Measurements from ENCODE around the gene MYOM3.

MYOM3 gene

DNA sequence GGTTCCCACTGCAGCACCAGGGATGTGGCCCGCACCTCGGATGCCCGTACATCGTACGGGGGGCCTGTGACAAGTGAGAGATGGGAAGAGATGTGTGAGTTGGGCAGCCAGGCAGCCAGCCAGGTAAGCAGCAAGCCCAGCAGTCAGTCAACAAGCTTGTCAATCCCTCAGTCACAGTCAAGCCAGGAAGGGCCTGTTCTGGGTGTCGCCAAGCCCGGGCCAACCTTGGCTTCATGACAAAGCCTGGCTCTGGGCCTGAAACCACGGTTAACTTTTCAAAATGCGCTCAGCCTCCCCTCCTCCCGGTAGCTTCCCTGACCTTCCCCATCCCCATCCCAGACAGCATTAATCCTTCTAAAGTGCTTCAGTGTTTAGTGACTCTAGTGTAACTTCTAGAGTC is 31.8 kb downstream of the MYOM3 start:
- WGBS (ENCODE audit: extremely low coverage, insufficient coverage, insufficient read length): no CpG with 5 or more reads among the region's 10 CpGs
- H3K79me2 ChIP-seq (ENCODE audit: control insufficient read depth, insufficient read depth, low read length, poor library complexity): no peaks in the 10 kb centered on the region
- H2BK120ac ChIP-seq (ENCODE audit: insufficient read depth, low read length, poor library complexity): no peak overlapping the region
- no peak overlapping the region for H2BK12ac ChIP-seq (ENCODE audit: low read length)
- no peak overlapping the region for H2BK5ac ChIP-seq (ENCODE audit: low read depth, low read length, poor library complexity)
- H3K4me1 ChIP-seq (ENCODE audit: control insufficient read depth in 1 of 2, insufficient read depth in 2 of 2, low read length in 2 of 2): peaks cover 0 to 6% of the 10 kb centered on the region in 2 experiments
- no peak overlapping the region for H4K8ac ChIP-seq (ENCODE audit: low read depth, low read length)
- H3K14ac ChIP-seq (ENCODE audit: low read length): no peak overlapping the region
- no peak overlapping the region for H2AK5ac ChIP-seq (ENCODE audit: low read length)
- no peak for DNase-seq
- no peaks in the 10 kb centered on the region for H3K36me3 ChIP-seq (ENCODE audit: control insufficient read depth in 1 of 2, insufficient read depth in 2 of 2, low read length in 2 of 2)
- no peak overlapping the region for H3K18ac ChIP-seq (ENCODE audit: low read length)
- no peak overlapping the region for H4K91ac ChIP-seq (ENCODE audit: low read depth, low read length)
- H3K9me3 ChIP-seq (ENCODE audit: insufficient read depth, low read depth, low read length): no peaks in the 10 kb centered on the region
- no peaks in the 10 kb centered on the region for H3K27me3 ChIP-seq (ENCODE audit: insufficient read depth, low read length)
- H3K79me1 ChIP-seq (ENCODE audit: low read length): no peaks in the 10 kb centered on the region
- no peak overlapping the region for H3K9ac ChIP-seq (ENCODE audit: low read length)
- no peak overlapping the region for H3K27ac ChIP-seq (ENCODE audit: low read depth, low read length)
- no peak overlapping the region for H3K4me3 ChIP-seq (ENCODE audit: low read depth, low read length)
- no peak overlapping the region for H2AFZ ChIP-seq (ENCODE audit: insufficient read depth, low read length, poor library complexity)
- H3K4me2 ChIP-seq (ENCODE audit: low read length): no peak overlapping the region
- H3K4ac ChIP-seq (ENCODE audit: low read depth, low read length): no peak overlapping the region
- no peak overlapping the region for H3K23ac ChIP-seq (ENCODE audit: low read length)
- H4K12ac ChIP-seq (ENCODE audit: low read depth, low read length): no peak overlapping the region

DNA sequence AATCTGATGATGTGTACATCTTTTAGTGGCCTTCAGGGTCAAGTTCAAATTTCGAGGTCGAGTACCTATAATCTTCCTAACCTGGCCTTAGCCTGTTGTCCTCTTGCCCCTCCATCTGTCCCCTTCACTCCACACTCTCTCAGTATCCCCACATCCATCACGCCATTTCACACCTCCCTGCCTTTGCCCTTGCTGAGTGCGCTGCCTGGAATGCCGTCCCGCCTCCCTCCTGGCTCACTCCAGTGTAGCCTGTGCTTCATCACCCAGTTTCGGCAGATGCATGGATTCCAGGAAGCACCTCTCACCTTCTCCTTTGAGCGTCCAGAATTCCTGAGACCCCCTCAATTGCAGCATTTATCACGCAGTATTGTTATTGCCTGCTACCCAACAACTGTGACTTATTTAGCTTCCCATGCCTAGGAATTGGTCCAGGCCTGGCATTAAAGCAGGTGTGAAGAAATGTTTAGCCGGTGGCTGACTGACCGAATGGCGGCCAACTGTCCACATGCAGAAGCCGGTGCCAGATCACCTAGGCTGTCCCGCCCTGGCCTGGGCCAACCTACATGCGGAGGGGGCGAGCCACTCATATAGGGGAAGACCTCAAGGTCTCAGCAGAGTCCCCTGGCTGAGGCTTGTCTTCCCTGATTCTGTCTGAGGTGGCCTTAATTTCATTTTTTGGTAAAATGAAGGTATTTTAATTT is 34.5 kb downstream of the MYOM3 start:
- H3K4me2 ChIP-seq (ENCODE audit: low read length): peak overlapping the region; percentile 26
- H3K23ac ChIP-seq (ENCODE audit: low read length): no peak overlapping the region
- H3K27ac ChIP-seq (ENCODE audit: low read depth, low read length): no peak overlapping the region
- H4K12ac ChIP-seq (ENCODE audit: low read depth, low read length): no peak overlapping the region
- H2BK120ac ChIP-seq (ENCODE audit: insufficient read depth, low read length, poor library complexity): no peak overlapping the region
- no peak overlapping the region for H4K91ac ChIP-seq (ENCODE audit: low read depth, low read length)
- DNase-seq: no peak
- H3K9ac ChIP-seq (ENCODE audit: low read length): no peak overlapping the region
- H3K18ac ChIP-seq (ENCODE audit: low read length): no peak overlapping the region
- H3K4me1 ChIP-seq (ENCODE audit: control insufficient read depth in 1 of 2, insufficient read depth in 2 of 2, low read length in 2 of 2): peaks cover 0 to 6% of the 10 kb centered on the region in 2 experiments
- no peak overlapping the region for H2AFZ ChIP-seq (ENCODE audit: insufficient read depth, low read length, poor library complexity)
- H3K36me3 ChIP-seq (ENCODE audit: control insufficient read depth in 1 of 2, insufficient read depth in 2 of 2, low read length in 2 of 2): no peaks in the 10 kb centered on the region
- H3K4ac ChIP-seq (ENCODE audit: low read depth, low read length): no peak overlapping the region
- H3K9me3 ChIP-seq (ENCODE audit: insufficient read depth, low read depth, low read length): peaks cover 2% of the 10 kb centered on the region
- no peak overlapping the region for H2BK5ac ChIP-seq (ENCODE audit: low read depth, low read length, poor library complexity)
- H3K4me3 ChIP-seq (ENCODE audit: low read depth, low read length): peak overlapping the region; percentile 23
- H3K14ac ChIP-seq (ENCODE audit: low read length): no peak overlapping the region
- no CpG with 5 or more reads among the region's 16 CpGs for WGBS (ENCODE audit: extremely low coverage, insufficient coverage, insufficient read length)
- no peaks in the 10 kb centered on the region for H3K79me1 ChIP-seq (ENCODE audit: low read length)
- no peaks in the 10 kb centered on the region for H3K79me2 ChIP-seq (ENCODE audit: control insufficient read depth, insufficient read depth, low read length, poor library complexity)
- H3K27me3 ChIP-seq (ENCODE audit: insufficient read depth, low read length): no peaks in the 10 kb centered on the region
- no peak overlapping the region for H4K8ac ChIP-seq (ENCODE audit: low read depth, low read length)
- H2BK12ac ChIP-seq (ENCODE audit: low read length): no peak overlapping the region
- no peak overlapping the region for H2AK5ac ChIP-seq (ENCODE audit: low read length)

DNA sequence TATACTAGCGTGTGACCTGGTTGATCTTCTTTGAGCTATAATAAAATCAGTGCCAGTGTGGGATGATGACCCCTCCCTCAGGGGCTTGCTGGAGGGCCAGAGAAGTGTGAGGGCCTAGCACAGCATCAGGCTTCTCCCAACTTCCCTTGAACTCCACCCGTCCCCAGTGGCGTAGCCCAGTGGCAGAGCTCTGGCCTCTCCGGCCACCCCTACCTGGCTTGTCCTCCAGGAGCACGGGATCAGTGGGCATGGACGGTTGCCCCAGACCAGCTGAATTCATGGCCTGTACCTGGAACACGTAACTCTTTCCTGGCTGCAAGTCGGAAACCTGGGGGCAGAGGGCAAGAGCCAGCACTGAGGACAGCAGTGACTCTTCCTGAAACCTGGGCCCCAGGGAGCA is 36.0 kb downstream of the MYOM3 start:
- Histone ChIP-seq H3K18ac (ENCODE audit: low read length) (no peak overlapping the region), H2BK5ac (ENCODE audit: low read depth, low read length, poor library complexity) (no peak overlapping the region), H3K4me1 (ENCODE audit: control insufficient read depth in 1 of 2, insufficient read depth in 2 of 2, low read length in 2 of 2) (peaks cover 0 to 6% of the 10 kb centered on the region in 2 experiments), H4K91ac (ENCODE audit: low read depth, low read length) (no peak overlapping the region), H3K23ac (ENCODE audit: low read length) (no peak overlapping the region), H3K4me3 (ENCODE audit: low read depth, low read length) (no peak overlapping the region), H3K9ac (ENCODE audit: low read length) (no peak overlapping the region), H2AK5ac (ENCODE audit: low read length) (no peak overlapping the region), H3K4ac (ENCODE audit: low read depth, low read length) (no peak overlapping the region), H2BK12ac (ENCODE audit: low read length) (no peak overlapping the region), H3K79me2 (ENCODE audit: control insufficient read depth, insufficient read depth, low read length, poor library complexity) (no peaks in the 10 kb centered on the region), H4K12ac (ENCODE audit: low read depth, low read length) (no peak overlapping the region), H3K4me2 (ENCODE audit: low read length) (no peak overlapping the region), H2BK120ac (ENCODE audit: insufficient read depth, low read length, poor library complexity) (no peak overlapping the region), H3K27me3 (ENCODE audit: insufficient read depth, low read length) (no peaks in the 10 kb centered on the region), H3K79me1 (ENCODE audit: low read length) (no peaks in the 10 kb centered on the region), H3K36me3 (ENCODE audit: control insufficient read depth in 1 of 2, insufficient read depth in 2 of 2, low read length in 2 of 2) (no peaks in the 10 kb centered on the region), H2AFZ (ENCODE audit: insufficient read depth, low read length, poor library complexity) (no peak overlapping the region), H4K8ac (ENCODE audit: low read depth, low read length) (no peak overlapping the region), H3K9me3 (ENCODE audit: insufficient read depth, low read depth, low read length) (peaks cover 2% of the 10 kb centered on the region), H3K27ac (ENCODE audit: low read depth, low read length) (no peak overlapping the region), H3K14ac (ENCODE audit: low read length) (no peak overlapping the region)
- no CpG with 5 or more reads among the region's 8 CpGs for WGBS (ENCODE audit: extremely low coverage, insufficient coverage, insufficient read length)
- DNase-seq: no peak

DNA sequence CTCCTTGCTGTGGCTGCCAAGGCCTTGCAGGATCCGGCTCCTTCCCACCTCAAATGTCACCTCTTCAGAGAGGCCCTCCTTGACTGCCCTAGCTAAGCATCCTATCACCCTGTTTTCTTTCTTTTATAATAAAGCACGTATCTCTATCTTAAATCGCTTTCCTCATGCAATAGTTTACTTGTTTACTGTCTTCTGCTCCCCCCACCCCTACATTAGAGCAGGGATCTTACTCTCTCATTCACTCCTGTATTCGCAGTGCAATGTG is 36.4 kb downstream of the MYOM3 start:
- no peak overlapping the region for H2BK120ac ChIP-seq (ENCODE audit: insufficient read depth, low read length, poor library complexity)
- no peak overlapping the region for H2BK12ac ChIP-seq (ENCODE audit: low read length)
- H3K18ac ChIP-seq (ENCODE audit: low read length): no peak overlapping the region
- no peak overlapping the region for H3K4me2 ChIP-seq (ENCODE audit: low read length)
- no peak overlapping the region for H4K12ac ChIP-seq (ENCODE audit: low read depth, low read length)
- no peak overlapping the region for H3K4ac ChIP-seq (ENCODE audit: low read depth, low read length)
- no peaks in the 10 kb centered on the region for H3K79me2 ChIP-seq (ENCODE audit: control insufficient read depth, insufficient read depth, low read length, poor library complexity)
- H3K9me3 ChIP-seq (ENCODE audit: insufficient read depth, low read depth, low read length): peaks cover 2% of the 10 kb centered on the region
- DNase-seq: no peak
- no peak overlapping the region for H2AFZ ChIP-seq (ENCODE audit: insufficient read depth, low read length, poor library complexity)
- no peak overlapping the region for H3K27ac ChIP-seq (ENCODE audit: low read depth, low read length)
- no peak overlapping the region for H3K14ac ChIP-seq (ENCODE audit: low read length)
- peaks cover 0 to 6% of the 10 kb centered on the region in 2 experiments for H3K4me1 ChIP-seq (ENCODE audit: control insufficient read depth in 1 of 2, insufficient read depth in 2 of 2, low read length in 2 of 2)
- no peak overlapping the region for H3K4me3 ChIP-seq (ENCODE audit: low read depth, low read length)
- no peak overlapping the region for H2BK5ac ChIP-seq (ENCODE audit: low read depth, low read length, poor library complexity)
- no peak overlapping the region for H2AK5ac ChIP-seq (ENCODE audit: low read length)
- H4K91ac ChIP-seq (ENCODE audit: low read depth, low read length): no peak overlapping the region
- no peaks in the 10 kb centered on the region for H3K36me3 ChIP-seq (ENCODE audit: control insufficient read depth in 1 of 2, insufficient read depth in 2 of 2, low read length in 2 of 2)
- no peaks in the 10 kb centered on the region for H3K27me3 ChIP-seq (ENCODE audit: insufficient read depth, low read length)
- no peak overlapping the region for H3K23ac ChIP-seq (ENCODE audit: low read length)
- no peaks in the 10 kb centered on the region for H3K79me1 ChIP-seq (ENCODE audit: low read length)
- no peak overlapping the region for H4K8ac ChIP-seq (ENCODE audit: low read depth, low read length)
- no peak overlapping the region for H3K9ac ChIP-seq (ENCODE audit: low read length)
- WGBS (ENCODE audit: extremely low coverage, insufficient coverage, insufficient read length): no CpG with 5 or more reads among the region's 4 CpGs
